ENCODE results near the gene EBI3.
"Not testable (repeated sequence)": the region's sequence is repeated elsewhere in the genome, so short reads cannot be mapped to it uniquely, and the experiment has no call there.

- TF ChIP-seq, protein P1, sequence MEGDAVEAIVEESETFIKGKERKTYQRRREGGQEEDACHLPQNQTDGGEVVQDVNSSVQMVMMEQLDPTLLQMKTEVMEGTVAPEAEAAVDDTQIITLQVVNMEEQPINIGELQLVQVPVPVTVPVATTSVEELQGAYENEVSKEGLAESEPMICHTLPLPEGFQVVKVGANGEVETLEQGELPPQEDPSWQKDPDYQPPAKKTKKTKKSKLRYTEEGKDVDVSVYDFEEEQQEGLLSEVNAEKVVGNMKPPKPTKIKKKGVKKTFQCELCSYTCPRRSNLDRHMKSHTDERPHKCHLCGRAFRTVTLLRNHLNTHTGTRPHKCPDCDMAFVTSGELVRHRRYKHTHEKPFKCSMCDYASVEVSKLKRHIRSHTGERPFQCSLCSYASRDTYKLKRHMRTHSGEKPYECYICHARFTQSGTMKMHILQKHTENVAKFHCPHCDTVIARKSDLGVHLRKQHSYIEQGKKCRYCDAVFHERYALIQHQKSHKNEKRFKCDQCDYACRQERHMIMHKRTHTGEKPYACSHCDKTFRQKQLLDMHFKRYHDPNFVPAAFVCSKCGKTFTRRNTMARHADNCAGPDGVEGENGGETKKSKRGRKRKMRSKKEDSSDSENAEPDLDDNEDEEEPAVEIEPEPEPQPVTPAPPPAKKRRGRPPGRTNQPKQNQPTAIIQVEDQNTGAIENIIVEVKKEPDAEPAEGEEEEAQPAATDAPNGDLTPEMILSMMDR (IDR thresholded peaks at IDR 0.05): not testable (repeated sequence)
- TF ChIP-seq POLR2A (IDR thresholded peaks at IDR 0.05): not testable (repeated sequence)
Observed at GRCh38 chr19:4218523-4218922, 10.8 kb upstream of the EBI3 start.

Measured in vagina (tissue), 2 donors.